ENCODE results near the gene ACR. TPM values are rescaled to one million over a fixed set of nuclear protein-coding genes. Genes with fewer than 3 reads are reported as not detected.

The ACR gene
- total and polyA plus RNA-seq, 2 experiments from 2014 or later = not detected

GRCh38 chr22:50708996-50709395 lies 29.0 kb upstream of the ACR start:
- Histone ChIP-seq H3K4me1 (ENCODE audit: insufficient read depth) (no peaks in the 10 kb centered on the region), H3F3A (ENCODE audit: insufficient read depth) (no peaks in the 10 kb centered on the region), H3K27me3 (replicated peaks; ENCODE audit: insufficient read depth) (no peaks in the 10 kb centered on the region), H3K79me2 (ENCODE audit: insufficient read depth) (no peaks in the 10 kb centered on the region), H4K20me1 (ENCODE audit: insufficient read depth) (no peaks in the 10 kb centered on the region), H3K9me2 (ENCODE audit: insufficient read depth) (no peaks in the 10 kb centered on the region), H3K4me2 (ENCODE audit: unreplicated experiment) (no peak overlapping the region), H3K4me3 (no peak overlapping the region), H3K9me3 (ENCODE audit: low read depth) (no peaks in the 10 kb centered on the region), H3K36me3 (ENCODE audit: low read depth) (no peaks in the 10 kb centered on the region), H3K27ac (no peak overlapping the region), H3K9ac (no peak overlapping the region), H2AFZ (no peak overlapping the region)
- TF ChIP-seq EZH2 (IDR thresholded peaks at IDR 0.05; ENCODE audit: insufficient read depth, poor library complexity, severe bottlenecking) = no peak
- no peak for TF ChIP-seq EZH2phosphoT487 (IDR thresholded peaks at IDR 0.05; ENCODE audit: insufficient read depth, low read depth)
- in situ Hi-C loops (cut with MboI) = no loop called here
- DNase-seq = no peak
- 83 to 86% methylated on average over 6 of the region's 6 CpGs for WGBS, 2 experiments (ENCODE audit: low coverage in 1 of 2, low lambda C conversion rate in 2 of 2, missing lambda C conversion rate in 2 of 2)

- in situ Hi-C loops (cut with MboI) = no loop called here
- Histone ChIP-seq H4K20me1 (ENCODE audit: insufficient read depth) (no peaks in the 10 kb centered on the region), H3K27ac (no peak overlapping the region), H3K9me3 (ENCODE audit: low read depth) (no peaks in the 10 kb centered on the region), H3K4me3 (no peak overlapping the region), H3K4me2 (ENCODE audit: unreplicated experiment) (no peak overlapping the region), H3K9me2 (ENCODE audit: insufficient read depth) (no peaks in the 10 kb centered on the region), H3F3A (ENCODE audit: insufficient read depth) (no peaks in the 10 kb centered on the region), H3K36me3 (ENCODE audit: low read depth) (no peaks in the 10 kb centered on the region), H3K9ac (no peak overlapping the region), H3K79me2 (ENCODE audit: insufficient read depth) (no peaks in the 10 kb centered on the region), H2AFZ (no peak overlapping the region), H3K4me1 (ENCODE audit: insufficient read depth) (no peaks in the 10 kb centered on the region), H3K27me3 (replicated peaks; ENCODE audit: insufficient read depth) (no peaks in the 10 kb centered on the region)
- no peak for DNase-seq
- TF ChIP-seq EZH2phosphoT487 (IDR thresholded peaks at IDR 0.05; ENCODE audit: insufficient read depth, low read depth) (no peak), EZH2 (IDR thresholded peaks at IDR 0.05; ENCODE audit: insufficient read depth, poor library complexity, severe bottlenecking) (no peak)
- 93 to 96% methylated on average over 6 of the region's 6 CpGs for WGBS, 2 experiments (ENCODE audit: low coverage in 1 of 2, low lambda C conversion rate in 2 of 2, missing lambda C conversion rate in 2 of 2)
Measured at GRCh38 chr22:50710221-50710620, 27.8 kb upstream of the ACR start.

- DNase-seq = no peak
Measured at GRCh38 chr22:50710886-50711285, 27.1 kb upstream of the ACR start.

GRCh38 chr22:50711446-50712340 lies 26.3 kb upstream of the ACR start:
- no peaks in the 10 kb centered on the region for H3K27me3 ChIP-seq (replicated peaks; ENCODE audit: insufficient read depth)
- WGBS, 2 experiments (ENCODE audit: low coverage in 1 of 2, low lambda C conversion rate in 2 of 2, missing lambda C conversion rate in 2 of 2) = 84 to 85% methylated on average over 11 to 16 of the region's 16 CpGs
- no peak overlapping the region for H3K9ac ChIP-seq
- H3K9me3 ChIP-seq (ENCODE audit: low read depth) = no peaks in the 10 kb centered on the region
- H3F3A ChIP-seq (ENCODE audit: insufficient read depth) = no peaks in the 10 kb centered on the region
- H3K4me1 ChIP-seq (ENCODE audit: insufficient read depth) = no peaks in the 10 kb centered on the region
- TF ChIP-seq EZH2phosphoT487 (IDR thresholded peaks at IDR 0.05; ENCODE audit: insufficient read depth, low read depth) = no peak
- TF ChIP-seq EZH2 (IDR thresholded peaks at IDR 0.05; ENCODE audit: insufficient read depth, poor library complexity, severe bottlenecking) = no peak
- no peaks in the 10 kb centered on the region for H3K9me2 ChIP-seq (ENCODE audit: insufficient read depth)
- in situ Hi-C loops (cut with MboI) = no loop called here
- no peak overlapping the region for H3K4me2 ChIP-seq (ENCODE audit: unreplicated experiment)
- no peaks in the 10 kb centered on the region for H3K36me3 ChIP-seq (ENCODE audit: low read depth)
- no peaks in the 10 kb centered on the region for H4K20me1 ChIP-seq (ENCODE audit: insufficient read depth)
- no peak overlapping the region for H3K4me3 ChIP-seq
- no peaks in the 10 kb centered on the region for H3K79me2 ChIP-seq (ENCODE audit: insufficient read depth)
- DNase-seq = no peak
- H3K27ac ChIP-seq = no peak overlapping the region
- no peak overlapping the region for H2AFZ ChIP-seq

More at GRCh38 chr22:50710886-50711285, 27.1 kb upstream of the ACR start:
- Histone ChIP-seq H3K4me3 (no peak overlapping the region), H3K9me2 (ENCODE audit: insufficient read depth) (no peaks in the 10 kb centered on the region), H3K36me3 (ENCODE audit: low read depth) (no peaks in the 10 kb centered on the region), H3K27me3 (replicated peaks; ENCODE audit: insufficient read depth) (no peaks in the 10 kb centered on the region), H3K4me2 (ENCODE audit: unreplicated experiment) (no peak overlapping the region), H3K9me3 (ENCODE audit: low read depth) (no peaks in the 10 kb centered on the region), H2AFZ (no peak overlapping the region), H3K4me1 (ENCODE audit: insufficient read depth) (no peaks in the 10 kb centered on the region), H4K20me1 (ENCODE audit: insufficient read depth) (no peaks in the 10 kb centered on the region), H3F3A (ENCODE audit: insufficient read depth) (no peaks in the 10 kb centered on the region), H3K9ac (no peak overlapping the region), H3K27ac (no peak overlapping the region), H3K79me2 (ENCODE audit: insufficient read depth) (no peaks in the 10 kb centered on the region)
- 97 to 98% methylated on average over 38 of the region's 38 CpGs for WGBS, 2 experiments (ENCODE audit: low coverage in 1 of 2, low lambda C conversion rate in 2 of 2, missing lambda C conversion rate in 2 of 2)
- in situ Hi-C loops (cut with MboI) = no loop called here
- TF ChIP-seq EZH2phosphoT487 (IDR thresholded peaks at IDR 0.05; ENCODE audit: insufficient read depth, low read depth) (no peak), EZH2 (IDR thresholded peaks at IDR 0.05; ENCODE audit: insufficient read depth, poor library complexity, severe bottlenecking) (no peak)
